K562 (cell line): Measurements from ENCODE around the gene MMP27. TPM values are rescaled to one million over a fixed set of nuclear protein-coding genes. Genes with fewer than 3 reads are reported as not detected.
A peak's percentile ranks its signal among the peaks of the same experiment; 100 is the strongest.

Experiments
- CC2D1A ChIP-seq: fragments of 450-650 bp; IDR thresholded peaks from 2 replicates; pipeline ENCODE4 v1.6.1; 2017; ENCODE audit warnings: mild to moderate bottlenecking
- CCNT2 ChIP-seq: IDR thresholded peaks from 2 replicates; pipeline ENCODE4 v1.6.1; 2011; ENCODE audit warnings: borderline replicate concordance, low read depth, mild to moderate bottlenecking, moderate library complexity, mixed read lengths, low read length; ENCODE audit not compliant: insufficient read length; ENCODE audit errors: extremely low read depth
- CREBBP ChIP-seq: IDR thresholded peaks from one replicate; pipeline ENCODE4 v1.6.1; 2012; ENCODE audit warnings: low read depth, mild to moderate bottlenecking, control low read depth, inconsistent platforms, low read length
- GTF2A2 ChIP-seq: IDR thresholded peaks from 2 replicates; pipeline ENCODE4 v1.6.1; 2016; ENCODE audit warnings: mild to moderate bottlenecking, missing genetic modification characterization, missing compliant biosample characterization
- HCFC1 ChIP-seq: IDR thresholded peaks from 2 replicates; pipeline ENCODE4 v1.6.1; 2012; ENCODE audit warnings: low read depth, low read length, improper control_type of control experiment
- HMG20A ChIP-seq: fragments of 450-650 bp; formaldehyde crosslinking; conservative IDR thresholded peaks from 2 replicates; pipeline ENCODE4 v1.4.0; 2020; ENCODE audit warnings: mild to moderate bottlenecking, mixed read lengths
- KAT7 ChIP-seq: sonication (generic); formaldehyde crosslinking; IDR thresholded peaks from 2 replicates; pipeline ENCODE4 v1.8.0; 2022; ENCODE audit warnings: missing genetic modification reagents, mild to moderate bottlenecking, borderline replicate concordance
- MBD1 ChIP-seq: fragments of 250-450 bp; sonication (Bioruptor Pico); IDR thresholded peaks from 2 replicates; pipeline ENCODE4 v1.8.0; 2022; ENCODE audit warnings: inconsistent platforms
- MED1 ChIP-seq: sonication (generic); formaldehyde crosslinking; IDR thresholded peaks from 2 replicates; pipeline ENCODE4 v1.8.1; 2023; ENCODE audit warnings: missing genetic modification reagents, borderline replicate concordance
- MEF2D ChIP-seq: conservative IDR thresholded peaks from 2 replicates; pipeline ENCODE4 v1.6.1; 2016; ENCODE audit warnings: low read depth, missing genetic modification characterization, missing compliant biosample characterization
- RB1 ChIP-seq: fragments of 450-650 bp; IDR thresholded peaks from 2 replicates; pipeline ENCODE4 v1.6.1; 2017; ENCODE audit warnings: low read depth, mild to moderate bottlenecking
- SREBF1 ChIP-seq: fragments of 150-350 bp; IDR thresholded peaks from 2 replicates; pipeline ENCODE4 v1.6.1; 2014; ENCODE audit warnings: antibody characterized with exemption, low read depth, low read length, borderline replicate concordance
- TAF1 ChIP-seq: IDR thresholded peaks from 2 replicates; pipeline ENCODE4 v1.6.1; 2011; ENCODE audit warnings: mild to moderate bottlenecking, low read length, moderate library complexity; ENCODE audit not compliant: insufficient read depth, control insufficient read depth, severe bottlenecking; ENCODE audit errors: extremely low read depth
- TEAD2 ChIP-seq: fragments of 450-650 bp; IDR thresholded peaks from 2 replicates; pipeline ENCODE4 v1.6.1; 2016; ENCODE audit warnings: missing genetic modification characterization, control low read depth, missing compliant biosample characterization
- TGIF2 ChIP-seq: sonication (generic); formaldehyde crosslinking; IDR thresholded peaks from 2 replicates; pipeline ENCODE4 v1.8.1; 2022; ENCODE audit warnings: mild to moderate bottlenecking, missing genetic modification reagents, moderate library complexity
- ZNF274 ChIP-seq: IDR thresholded peaks from 2 replicates; pipeline ENCODE4 v1.6.1; 2011; ENCODE audit warnings: low read depth, mild to moderate bottlenecking, low read length, moderate library complexity, borderline replicate concordance
- ZNF57 ChIP-seq: fragments of 450-650 bp; formaldehyde crosslinking; IDR thresholded peaks from 2 replicates; pipeline ENCODE4 v1.4.0; 2020; ENCODE audit warnings: mild to moderate bottlenecking, moderate library complexity
- polyA plus RNA-seq, 8 experiments: library from polyadenylated mRNA; depleted of rRNA in 4 of 8; stranded (reverse) in 5 of 8; unstranded in 3 of 8; fragments of >200 nt; fragmentation: Nextera tagmentation in 2 of 8; fragmentation: Illumina TruSeq in 1 of 8; extraction: Ambion mirVana in 2 of 8; extraction: Trizol in 1 of 8; gene quantifications; 2 replicates each; pipeline versions ENCODE4 v1.2.1 to v1.2.3, GENCODE V29; 2011 to 2014; ENCODE audit warnings: inconsistent platforms in 1 of 8, missing spikeins in 1 of 8
- total RNA-seq, 7 experiments: library from RNA; depleted of rRNA in 6 of 7; stranded (reverse); fragments of >200 nt in 6 of 7; fragmentation: Illumina TruSeq in 2 of 7; extraction: Trizol in 2 of 7; gene quantifications; 2 replicates each; pipeline versions ENCODE4 v1.2.1 to v1.2.3, GENCODE V29; 2011 to 2021; ENCODE audit warnings: low replicate concordance in 1 of 7
- TF ChIP-seq, protein P1 (sequence below): fragments of 250-450 bp; sonication (Bioruptor Pico); IDR thresholded peaks from 2 replicates; pipeline ENCODE4 v1.5.1; 2021; ENCODE audit warnings: mild to moderate bottlenecking
- TF ChIP-seq, protein P2 (sequence below): IDR thresholded peaks from 2 replicates; pipeline ENCODE4 v1.6.1; 2011; ENCODE audit not compliant: insufficient read length; ENCODE audit errors: extremely low read depth
- TF ChIP-seq, protein P3 (sequence below): fragments of 450-650 bp; IDR thresholded peaks from 2 replicates; pipeline ENCODE4 v1.6.1; 2014; ENCODE audit warnings: low read depth, mild to moderate bottlenecking, moderate library complexity, borderline replicate concordance
- TF ChIP-seq, protein P4 (sequence below): sonication (generic); formaldehyde crosslinking; IDR thresholded peaks from 2 replicates; pipeline ENCODE4 v1.8.1; 2022; ENCODE audit warnings: missing genetic modification reagents
- TF ChIP-seq, protein P5 (sequence below): fragments of 250-450 bp; sonication (Bioruptor Pico); IDR thresholded peaks from 2 replicates; pipeline ENCODE4 v1.9.0; 2021; ENCODE audit warnings: mild to moderate bottlenecking

Gene MMP27
- total and polyA plus RNA-seq, 9 of the 15 experiments (the other 6 are each of a cell fraction or from before 2014, with no cell fraction given) = not detected

DNA sequence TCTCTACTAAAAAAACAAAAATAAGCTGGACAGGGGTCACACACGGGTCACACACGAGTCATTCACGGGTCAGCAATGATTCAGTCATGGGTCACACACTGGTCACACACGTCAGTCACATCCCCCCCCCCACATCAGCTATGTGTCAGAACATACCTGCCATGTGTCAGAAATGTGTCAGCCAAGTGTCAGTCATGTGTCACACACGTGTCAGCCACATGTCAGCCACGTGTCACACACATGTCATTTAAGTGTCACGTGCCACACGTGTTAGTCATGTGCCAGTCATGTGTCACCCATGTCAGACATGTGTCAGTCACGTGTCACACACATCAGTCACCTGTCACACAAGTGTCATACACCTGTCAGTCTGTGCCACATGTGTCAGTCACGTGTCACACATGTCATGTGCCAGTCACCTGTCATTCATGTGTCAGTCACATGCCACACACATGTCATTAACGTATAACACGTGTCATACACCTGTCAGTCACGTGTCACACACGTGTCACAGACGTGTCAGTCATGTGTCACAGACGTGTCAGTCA is 51.8 kb downstream of the MMP27 start (continued):
- TF ChIP-seq, protein P1, sequence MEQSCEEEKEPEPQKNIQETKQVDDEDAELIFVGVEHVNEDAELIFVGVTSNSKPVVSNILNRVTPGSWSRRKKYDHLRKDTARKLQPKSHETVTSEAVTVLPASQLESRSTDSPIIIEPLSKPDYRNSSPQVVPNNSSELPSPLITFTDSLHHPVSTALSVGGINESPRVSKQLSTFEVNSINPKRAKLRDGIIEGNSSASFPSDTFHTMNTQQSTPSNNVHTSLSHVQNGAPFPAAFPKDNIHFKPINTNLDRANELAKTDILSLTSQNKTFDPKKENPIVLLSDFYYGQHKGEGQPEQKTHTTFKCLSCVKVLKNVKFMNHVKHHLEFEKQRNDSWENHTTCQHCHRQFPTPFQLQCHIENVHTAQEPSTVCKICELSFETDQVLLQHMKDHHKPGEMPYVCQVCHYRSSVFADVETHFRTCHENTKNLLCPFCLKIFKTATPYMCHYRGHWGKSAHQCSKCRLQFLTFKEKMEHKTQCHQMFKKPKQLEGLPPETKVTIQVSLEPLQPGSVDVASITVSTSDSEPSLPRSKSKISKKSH (CRISPR knock-in tag) = no peak
- no peak for TF ChIP-seq TEAD2 (tag)
- TF ChIP-seq, protein P2, sequence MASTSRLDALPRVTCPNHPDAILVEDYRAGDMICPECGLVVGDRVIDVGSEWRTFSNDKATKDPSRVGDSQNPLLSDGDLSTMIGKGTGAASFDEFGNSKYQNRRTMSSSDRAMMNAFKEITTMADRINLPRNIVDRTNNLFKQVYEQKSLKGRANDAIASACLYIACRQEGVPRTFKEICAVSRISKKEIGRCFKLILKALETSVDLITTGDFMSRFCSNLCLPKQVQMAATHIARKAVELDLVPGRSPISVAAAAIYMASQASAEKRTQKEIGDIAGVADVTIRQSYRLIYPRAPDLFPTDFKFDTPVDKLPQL = no peak
- TF ChIP-seq KAT7 (CRISPR knock-in tag) = no peak
- TF ChIP-seq CC2D1A = no peak
- TF ChIP-seq RB1 = no peak
- no peak for TF ChIP-seq CCNT2
- TF ChIP-seq ZNF274 = no peak
- no peak for TF ChIP-seq TAF1
- TF ChIP-seq HMG20A = no peak
- no peak for TF ChIP-seq CREBBP
- no peak for TF ChIP-seq ZNF57 (CRISPR knock-in tag)
- no peak for TF ChIP-seq HCFC1
- no peak for TF ChIP-seq GTF2A2 (tag)
- TF ChIP-seq, protein P3, sequence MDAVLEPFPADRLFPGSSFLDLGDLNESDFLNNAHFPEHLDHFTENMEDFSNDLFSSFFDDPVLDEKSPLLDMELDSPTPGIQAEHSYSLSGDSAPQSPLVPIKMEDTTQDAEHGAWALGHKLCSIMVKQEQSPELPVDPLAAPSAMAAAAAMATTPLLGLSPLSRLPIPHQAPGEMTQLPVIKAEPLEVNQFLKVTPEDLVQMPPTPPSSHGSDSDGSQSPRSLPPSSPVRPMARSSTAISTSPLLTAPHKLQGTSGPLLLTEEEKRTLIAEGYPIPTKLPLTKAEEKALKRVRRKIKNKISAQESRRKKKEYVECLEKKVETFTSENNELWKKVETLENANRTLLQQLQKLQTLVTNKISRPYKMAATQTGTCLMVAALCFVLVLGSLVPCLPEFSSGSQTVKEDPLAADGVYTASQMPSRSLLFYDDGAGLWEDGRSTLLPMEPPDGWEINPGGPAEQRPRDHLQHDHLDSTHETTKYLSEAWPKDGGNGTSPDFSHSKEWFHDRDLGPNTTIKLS = no peak
- TF ChIP-seq, protein P4, sequence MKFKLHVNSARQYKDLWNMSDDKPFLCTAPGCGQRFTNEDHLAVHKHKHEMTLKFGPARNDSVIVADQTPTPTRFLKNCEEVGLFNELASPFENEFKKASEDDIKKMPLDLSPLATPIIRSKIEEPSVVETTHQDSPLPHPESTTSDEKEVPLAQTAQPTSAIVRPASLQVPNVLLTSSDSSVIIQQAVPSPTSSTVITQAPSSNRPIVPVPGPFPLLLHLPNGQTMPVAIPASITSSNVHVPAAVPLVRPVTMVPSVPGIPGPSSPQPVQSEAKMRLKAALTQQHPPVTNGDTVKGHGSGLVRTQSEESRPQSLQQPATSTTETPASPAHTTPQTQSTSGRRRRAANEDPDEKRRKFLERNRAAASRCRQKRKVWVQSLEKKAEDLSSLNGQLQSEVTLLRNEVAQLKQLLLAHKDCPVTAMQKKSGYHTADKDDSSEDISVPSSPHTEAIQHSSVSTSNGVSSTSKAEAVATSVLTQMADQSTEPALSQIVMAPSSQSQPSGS = peak; percentile 96
- TF ChIP-seq SREBF1 = no peak
- no peak for TF ChIP-seq MBD1 (CRISPR knock-in tag)
- TF ChIP-seq TGIF2 = no peak
- no peak for TF ChIP-seq MEF2D (tag)
- TF ChIP-seq MED1 (CRISPR knock-in tag) = no peak
- TF ChIP-seq, protein P5, sequence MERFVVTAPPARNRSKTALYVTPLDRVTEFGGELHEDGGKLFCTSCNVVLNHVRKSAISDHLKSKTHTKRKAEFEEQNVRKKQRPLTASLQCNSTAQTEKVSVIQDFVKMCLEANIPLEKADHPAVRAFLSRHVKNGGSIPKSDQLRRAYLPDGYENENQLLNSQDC = no peak
